ENCODE data around the gene HABP2.

The HABP2 gene

DNA sequence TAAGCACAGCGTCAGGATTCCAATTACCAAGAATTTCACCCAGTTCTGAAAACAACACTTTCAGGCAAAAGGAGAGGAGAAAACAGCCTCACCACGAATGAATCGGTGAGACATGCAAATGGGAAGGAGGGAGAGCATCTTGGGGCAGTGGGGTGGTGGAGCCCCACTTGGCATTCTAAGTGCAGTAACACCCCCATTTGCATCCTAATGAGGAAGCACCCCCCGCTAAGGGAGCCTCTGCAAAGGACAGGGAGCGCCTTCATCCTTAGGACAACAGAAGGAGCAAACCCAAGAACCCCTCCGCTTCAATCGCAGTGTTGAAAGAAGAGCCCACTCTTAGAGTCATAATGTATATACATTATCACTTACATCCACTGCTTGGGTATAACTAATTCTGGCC is 64.2 kb downstream of the HABP2 start:
- in situ Hi-C loops (cut with HindIII; ENCODE audit: low sequenced_read_pairs): no loop called here
- TF ChIP-seq, protein P1, sequence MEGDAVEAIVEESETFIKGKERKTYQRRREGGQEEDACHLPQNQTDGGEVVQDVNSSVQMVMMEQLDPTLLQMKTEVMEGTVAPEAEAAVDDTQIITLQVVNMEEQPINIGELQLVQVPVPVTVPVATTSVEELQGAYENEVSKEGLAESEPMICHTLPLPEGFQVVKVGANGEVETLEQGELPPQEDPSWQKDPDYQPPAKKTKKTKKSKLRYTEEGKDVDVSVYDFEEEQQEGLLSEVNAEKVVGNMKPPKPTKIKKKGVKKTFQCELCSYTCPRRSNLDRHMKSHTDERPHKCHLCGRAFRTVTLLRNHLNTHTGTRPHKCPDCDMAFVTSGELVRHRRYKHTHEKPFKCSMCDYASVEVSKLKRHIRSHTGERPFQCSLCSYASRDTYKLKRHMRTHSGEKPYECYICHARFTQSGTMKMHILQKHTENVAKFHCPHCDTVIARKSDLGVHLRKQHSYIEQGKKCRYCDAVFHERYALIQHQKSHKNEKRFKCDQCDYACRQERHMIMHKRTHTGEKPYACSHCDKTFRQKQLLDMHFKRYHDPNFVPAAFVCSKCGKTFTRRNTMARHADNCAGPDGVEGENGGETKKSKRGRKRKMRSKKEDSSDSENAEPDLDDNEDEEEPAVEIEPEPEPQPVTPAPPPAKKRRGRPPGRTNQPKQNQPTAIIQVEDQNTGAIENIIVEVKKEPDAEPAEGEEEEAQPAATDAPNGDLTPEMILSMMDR (IDR thresholded peaks at IDR 0.05; ENCODE audit: low read depth, low read length, missing control alignments): no peak
- no peak for DNase-seq (ENCODE audit: low read depth)
- H3K4me3 ChIP-seq (ENCODE audit: low read depth, low read length): no peak overlapping the region

DNA sequence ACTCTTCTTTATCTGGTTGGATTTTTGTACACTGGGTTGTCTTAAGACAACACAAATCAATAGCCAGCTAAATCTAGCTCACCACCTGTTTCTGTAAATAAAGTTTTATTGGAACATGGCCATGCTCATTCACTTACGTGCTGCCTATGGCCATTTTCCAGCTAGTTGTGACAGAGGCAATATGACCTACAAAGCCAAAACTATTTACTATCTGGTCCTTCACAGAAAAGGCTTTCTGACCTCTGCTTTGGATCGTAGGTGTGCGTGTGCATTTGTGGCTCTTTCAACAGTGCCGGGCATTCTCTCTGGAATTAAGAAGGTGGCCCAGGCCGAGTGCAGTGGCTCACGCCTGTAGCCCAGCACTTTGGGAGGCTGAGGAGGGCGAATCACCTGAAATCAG is 65.5 kb downstream of the HABP2 start:
- DNase-seq (ENCODE audit: low read depth): no peak
- TF ChIP-seq, protein P1 (IDR thresholded peaks at IDR 0.05; ENCODE audit: low read depth, low read length, missing control alignments): no peak

DNA sequence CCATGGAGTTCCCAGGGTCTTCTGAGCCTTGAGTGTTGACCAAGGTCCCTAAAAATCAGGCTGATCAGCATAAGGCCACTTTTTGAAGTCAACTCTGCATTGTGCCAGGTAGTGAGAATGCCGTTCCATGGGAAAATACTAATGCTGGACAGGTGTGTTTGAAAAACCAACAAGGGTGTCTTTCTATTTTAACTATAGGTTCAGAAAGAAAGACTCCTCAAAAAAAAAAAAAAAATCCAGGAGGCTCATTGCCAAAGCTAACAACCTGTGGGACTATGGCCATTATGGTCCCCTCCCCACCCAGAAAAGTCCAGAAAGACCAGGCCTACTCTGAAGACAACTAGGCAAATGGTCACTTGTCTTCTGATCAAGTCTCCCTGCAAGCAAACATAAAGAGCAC is 66.5 kb downstream of the HABP2 start:
- no peak for DNase-seq (ENCODE audit: low read depth)
- H3K4me3 ChIP-seq (ENCODE audit: low read depth, low read length): no peak overlapping the region
- in situ Hi-C loops (cut with HindIII; ENCODE audit: low sequenced_read_pairs): no loop called here
- TF ChIP-seq, protein P1 (IDR thresholded peaks at IDR 0.05; ENCODE audit: low read depth, low read length, missing control alignments): no peak

More for the DNA sequence above, 65.5 kb downstream of the HABP2 start:
- in situ Hi-C loops (cut with HindIII; ENCODE audit: low sequenced_read_pairs): no loop called here
- H3K4me3 ChIP-seq (ENCODE audit: low read depth, low read length): no peak overlapping the region

DNA sequence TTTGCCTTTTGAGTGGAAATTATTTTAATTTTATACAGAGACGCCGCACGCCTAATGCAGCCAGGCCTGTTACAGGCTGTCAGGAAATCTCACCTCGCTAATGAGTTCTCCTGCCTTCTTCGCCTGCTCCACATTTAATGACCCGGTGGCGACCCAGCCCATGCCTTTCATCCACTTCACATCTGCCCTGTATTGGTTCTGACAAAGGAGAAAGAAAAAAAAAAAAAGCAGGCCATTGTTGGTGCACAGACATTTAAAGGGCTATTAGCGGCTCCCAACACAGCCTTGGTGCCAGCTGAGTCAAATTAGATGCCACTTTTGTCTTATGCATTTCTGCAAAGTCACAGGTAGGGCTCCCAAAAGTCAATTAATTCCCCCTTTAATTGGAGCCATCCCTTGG is 67.7 kb downstream of the HABP2 start:
- in situ Hi-C loops (cut with HindIII; ENCODE audit: low sequenced_read_pairs): no loop called here
- no peak for DNase-seq (ENCODE audit: low read depth)
- TF ChIP-seq, protein P1 (IDR thresholded peaks at IDR 0.05; ENCODE audit: low read depth, low read length, missing control alignments): no peak
- H3K4me3 ChIP-seq (ENCODE audit: low read depth, low read length): no peak overlapping the region

DNA sequence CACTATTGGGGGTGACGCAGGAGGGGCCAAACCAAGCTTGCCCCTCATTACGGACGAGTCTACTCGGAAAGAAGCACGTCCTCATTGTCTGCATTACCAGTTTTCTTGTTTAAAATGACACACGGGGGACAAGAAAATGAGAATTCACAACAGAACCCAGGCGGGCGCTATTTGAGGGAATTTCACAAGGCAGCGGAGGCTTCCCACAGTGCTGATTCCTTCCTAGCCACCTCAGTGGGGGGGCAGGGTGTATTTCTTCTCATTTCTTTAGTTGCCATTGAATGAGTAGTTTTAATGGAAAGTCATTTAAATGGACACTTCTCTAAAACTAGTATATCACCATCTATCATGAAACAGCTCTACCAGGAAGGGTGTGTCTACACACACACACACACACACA is 68.1 kb downstream of the HABP2 start:
- in situ Hi-C loops (cut with HindIII; ENCODE audit: low sequenced_read_pairs): no loop called here
- DNase-seq (ENCODE audit: low read depth): no peak
- TF ChIP-seq, protein P1 (IDR thresholded peaks at IDR 0.05; ENCODE audit: low read depth, low read length, missing control alignments): no peak
- H3K4me3 ChIP-seq (ENCODE audit: low read depth, low read length): no peak overlapping the region

DNA sequence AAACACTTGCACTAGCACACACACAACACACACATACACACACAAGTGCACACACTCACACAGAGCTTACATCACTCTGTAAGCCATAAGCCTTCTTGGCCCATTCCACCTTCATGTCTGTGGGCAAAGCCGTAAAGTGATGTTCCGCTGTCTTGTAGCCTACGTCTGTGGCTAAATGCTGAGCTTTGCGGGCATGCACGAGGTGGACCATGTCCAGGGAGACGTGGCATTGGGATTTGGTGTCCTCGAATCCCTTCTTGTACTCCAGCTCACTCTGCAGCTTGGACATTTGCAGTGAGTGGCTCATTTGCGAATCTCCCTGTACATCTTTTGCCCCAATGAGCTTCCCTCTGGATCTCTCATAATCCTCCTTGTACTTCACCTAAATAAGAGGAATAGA is 68.9 kb downstream of the HABP2 start:
- no peak for DNase-seq (ENCODE audit: low read depth)
- TF ChIP-seq, protein P1 (IDR thresholded peaks at IDR 0.05; ENCODE audit: low read depth, low read length, missing control alignments): no peak
- in situ Hi-C loops (cut with HindIII; ENCODE audit: low sequenced_read_pairs): no loop called here
- H3K4me3 ChIP-seq (ENCODE audit: low read depth, low read length): no peak overlapping the region

DNA sequence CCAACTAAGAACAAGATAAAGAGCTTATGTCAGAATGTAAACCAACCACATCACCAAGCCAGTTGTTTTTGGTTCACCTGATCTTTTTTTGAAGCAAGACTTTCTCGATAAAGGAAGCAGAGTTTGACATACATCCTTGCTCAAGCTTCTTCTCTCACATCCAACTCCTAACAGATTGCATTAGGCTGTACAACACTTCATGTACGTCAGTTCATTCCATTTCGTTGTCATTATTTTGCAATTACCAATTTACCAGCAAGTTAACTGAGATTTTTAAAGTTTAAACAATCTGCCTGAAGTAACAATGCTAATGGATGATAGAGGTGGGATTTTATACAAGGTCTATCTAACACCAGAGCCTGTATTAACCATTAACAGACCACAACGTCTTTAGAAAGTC is 70.0 kb downstream of the HABP2 start:
- in situ Hi-C loops (cut with HindIII; ENCODE audit: low sequenced_read_pairs): no loop called here
- TF ChIP-seq, protein P1 (IDR thresholded peaks at IDR 0.05; ENCODE audit: low read depth, low read length, missing control alignments): no peak
- no peak for DNase-seq (ENCODE audit: low read depth)
- H3K4me3 ChIP-seq (ENCODE audit: low read depth, low read length): no peak overlapping the region

All from astrocyte of the cerebellum (primary cell).